ENCODE measurements around the gene CRAMP1.
"Not testable (repeated sequence)": the region's sequence is repeated elsewhere in the genome, so short reads cannot be mapped to it uniquely, and the experiment has no call there.

Gene CRAMP1

GRCh38 chr16:1687427-1688316 is 75.5 kb downstream of the CRAMP1 start:
- no peak for DNase-seq (ENCODE audit: low read depth)

GRCh38 chr16:1688807-1689560 is 76.8 kb downstream of the CRAMP1 start:
- no peak for DNase-seq (ENCODE audit: low read depth)

GRCh38 chr16:1689853-1690252 is 77.7 kb downstream of the CRAMP1 start:
- no peak for DNase-seq (ENCODE audit: low read depth)

GRCh38 chr16:1690810-1691209 is 78.7 kb downstream of the CRAMP1 start:
- DNase-seq (ENCODE audit: low read depth), result no peak

GRCh38 chr16:1691276-1691675 is 79.1 kb downstream of the CRAMP1 start:
- DNase-seq (ENCODE audit: low read depth), result no peak

GRCh38 chr16:1691956-1692355 is 79.8 kb downstream of the CRAMP1 start:
- no peak for DNase-seq (ENCODE audit: low read depth)

GRCh38 chr16:1696863-1697262 is 84.7 kb downstream of the CRAMP1 start:
- DNase-seq (ENCODE audit: low read depth), result no peak

- no peak for DNase-seq (ENCODE audit: low read depth)
These were observed 86.5 kb downstream of the CRAMP1 start for GRCh38 chr16:1698680-1699079.

- DNase-seq (ENCODE audit: low read depth), result no peak
These were observed 88.1 kb downstream of the CRAMP1 start for GRCh38 chr16:1700246-1700645.

GRCh38 chr16:1701216-1701878 is 89.2 kb downstream of the CRAMP1 start:
- DNase-seq (ENCODE audit: low read depth), result no peak

GRCh38 chr16:1705324-1705687 is 93.1 kb downstream of the CRAMP1 start:
- DNase-seq (ENCODE audit: low read depth), result not testable (repeated sequence)

GRCh38 chr16:1705688-1706385 is 93.7 kb downstream of the CRAMP1 start, which contains the start of gene MAPK8IP3:
MAPK8IP3 (plus strand) TSS chr16:1706195; CDS start chr16:1706340, 145 bp downstream.
- peak; percentile 83 for DNase-seq (ENCODE audit: low read depth)

GRCh38 chr16:1706386-1707192 is 94.4 kb downstream of the CRAMP1 start:
- DNase-seq (ENCODE audit: low read depth), result peak; percentile 19

- DNase-seq (ENCODE audit: low read depth), result no peak
These were observed 95.1 kb downstream of the CRAMP1 start for GRCh38 chr16:1707193-1707790.

GRCh38 chr16:1708083-1708767 is 96.1 kb downstream of the CRAMP1 start:
- no peak for DNase-seq (ENCODE audit: low read depth)

- DNase-seq (ENCODE audit: low read depth), result no peak
These were observed 96.6 kb downstream of the CRAMP1 start for GRCh38 chr16:1708768-1709180.

- no peak for DNase-seq (ENCODE audit: low read depth)
These were observed 97.2 kb downstream of the CRAMP1 start for GRCh38 chr16:1709356-1709755.

GRCh38 chr16:1710811-1711507 is 98.8 kb downstream of the CRAMP1 start:
- no peak for DNase-seq (ENCODE audit: low read depth)

- no peak for DNase-seq (ENCODE audit: low read depth)
These were observed 100.7 kb downstream of the CRAMP1 start for GRCh38 chr16:1712791-1713261.

Data from T-helper 22 cell (primary cell).